ENCODE results near the gene MPST.

Gene MPST

GRCh38 chr22:37053310-37054055 lies 33.9 kb downstream of the MPST start:
- H3K4me1 ChIP-seq, result peaks cover 5% of the 10 kb centered on the region
- DNase-seq, result no peak
- TF ChIP-seq CTCF (IDR thresholded peaks at IDR 0.05; ENCODE audit: low read depth, low read length), result no peak
- H3K36me3 ChIP-seq, result peaks cover 8% of the 10 kb centered on the region
- no peak overlapping the region for H3K4me3 ChIP-seq (ENCODE audit: low read depth, low read length)
- H3K9me3 ChIP-seq, result no peaks in the 10 kb centered on the region
- no peaks in the 10 kb centered on the region for H3K27me3 ChIP-seq

GRCh38 chr22:37054056-37054395 lies 34.5 kb downstream of the MPST start:
- peaks cover 8% of the 10 kb centered on the region for H3K36me3 ChIP-seq
- H3K27me3 ChIP-seq, result no peaks in the 10 kb centered on the region
- no peak overlapping the region for H3K4me3 ChIP-seq (ENCODE audit: low read depth, low read length)
- no peak for TF ChIP-seq CTCF (IDR thresholded peaks at IDR 0.05; ENCODE audit: low read depth, low read length)
- no peak for DNase-seq
- H3K4me1 ChIP-seq, result peaks cover 5% of the 10 kb centered on the region
- no peaks in the 10 kb centered on the region for H3K9me3 ChIP-seq

GRCh38 chr22:37054600-37055365 lies 35.2 kb downstream of the MPST start:
- H3K9me3 ChIP-seq, result no peaks in the 10 kb centered on the region
- H3K4me3 ChIP-seq (ENCODE audit: low read depth, low read length), result no peak overlapping the region
- DNase-seq, result no peak
- peaks cover 8% of the 10 kb centered on the region for H3K36me3 ChIP-seq
- peaks cover 5% of the 10 kb centered on the region for H3K4me1 ChIP-seq
- TF ChIP-seq CTCF (IDR thresholded peaks at IDR 0.05; ENCODE audit: low read depth, low read length), result no peak
- no peaks in the 10 kb centered on the region for H3K27me3 ChIP-seq

DNA sequence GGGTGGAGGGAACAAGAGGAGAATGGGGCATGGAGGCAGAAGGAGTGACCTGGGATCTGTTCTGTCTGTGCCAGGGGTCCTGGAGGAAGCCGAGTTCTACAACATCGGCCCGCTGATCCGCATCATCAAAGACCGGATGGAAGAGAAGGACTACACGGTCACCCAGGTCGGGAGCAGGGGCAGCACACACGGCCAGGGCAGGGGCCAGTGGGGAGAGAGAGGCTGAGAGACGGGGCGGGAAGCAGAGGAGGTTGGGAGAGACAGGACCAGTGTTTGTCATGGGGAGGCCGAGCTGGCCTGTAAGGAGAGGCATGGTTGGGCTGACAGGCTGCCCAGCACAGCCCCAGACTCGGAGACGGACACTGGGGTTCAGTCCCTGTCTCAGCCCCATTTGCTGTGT lies 36.7 kb downstream of the MPST start:
- Histone ChIP-seq H3K9me3 (no peaks in the 10 kb centered on the region), H3K27me3 (no peaks in the 10 kb centered on the region), H3K36me3 (peaks cover 8% of the 10 kb centered on the region), H3K4me1 (peaks cover 5% of the 10 kb centered on the region), H3K4me3 (ENCODE audit: low read depth, low read length) (no peak overlapping the region)
- TF ChIP-seq CTCF (IDR thresholded peaks at IDR 0.05; ENCODE audit: low read depth, low read length), result no peak
- DNase-seq, result no peak

- peaks cover 8% of the 10 kb centered on the region for H3K36me3 ChIP-seq
- no peak for TF ChIP-seq CTCF (IDR thresholded peaks at IDR 0.05; ENCODE audit: low read depth, low read length)
- DNase-seq, result no peak
- H3K27me3 ChIP-seq, result no peaks in the 10 kb centered on the region
- peaks cover 5% of the 10 kb centered on the region for H3K4me1 ChIP-seq
- H3K4me3 ChIP-seq (ENCODE audit: low read depth, low read length), result no peak overlapping the region
- H3K9me3 ChIP-seq, result no peaks in the 10 kb centered on the region
Measured at GRCh38 chr22:37057226-37057625, 37.7 kb downstream of the MPST start.
